Measurements from ENCODE around the gene SF3A1. TPM values are rescaled to one million over a fixed set of nuclear protein-coding genes. Genes with fewer than 3 reads are reported as not detected.

SF3A1 gene
- total and polyA plus RNA-seq, 2 of the 13 experiments (the other 11 are each of a cell fraction or from before 2014, with no cell fraction given), result 10.0 to 22.0 TPM

DNA sequence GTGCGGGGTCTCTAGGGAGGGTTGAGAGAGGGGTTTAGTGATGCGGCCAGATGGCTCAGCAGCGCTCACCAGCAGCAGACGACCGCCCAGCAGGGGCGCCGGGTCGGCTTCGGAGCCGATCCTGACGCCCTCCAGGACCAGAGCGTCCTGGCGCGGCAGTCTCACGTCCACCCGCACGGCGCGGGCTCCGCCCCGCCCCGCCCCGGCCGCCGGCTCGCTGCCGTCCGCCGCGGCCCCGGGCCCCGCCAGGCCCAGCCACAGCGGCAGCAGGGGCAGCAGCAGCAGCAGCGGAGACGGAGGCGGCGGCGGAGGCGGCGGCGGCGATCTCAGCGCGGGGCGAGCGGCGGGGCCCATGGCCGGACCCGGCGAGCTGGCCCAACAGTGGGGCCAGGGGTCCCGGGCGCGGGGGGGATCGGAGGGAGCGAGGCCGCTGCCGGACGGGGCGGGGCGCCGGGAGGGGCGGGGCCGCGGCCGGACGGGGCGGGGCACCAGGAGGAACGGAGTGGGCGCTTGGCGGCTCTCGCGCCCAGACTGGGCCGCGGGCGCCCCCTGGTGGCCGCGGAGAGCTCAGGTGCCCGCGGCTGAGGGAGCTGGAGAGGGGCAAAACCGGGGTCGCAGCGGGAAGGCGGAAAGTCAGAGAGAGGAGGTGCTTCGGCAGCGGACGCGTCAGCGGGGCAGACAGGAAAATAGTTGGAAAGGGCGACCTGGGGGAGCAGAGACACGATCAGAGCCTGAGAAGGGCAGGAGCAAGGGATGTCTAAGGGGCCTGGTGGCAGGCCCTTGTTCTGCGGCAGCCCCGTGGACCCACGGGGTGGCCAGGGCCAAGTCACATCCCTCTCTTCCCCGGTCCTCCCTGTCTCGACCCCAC is 30.5 kb upstream of the SF3A1 start, which contains the start of gene RNF215 (continued):
- TF ChIP-seq TMF1 (CRISPR knock-in tag; IDR thresholded peaks at IDR 0.05; ENCODE audit: low read depth) (no peak), ZNF501 (CRISPR knock-in tag; IDR thresholded peaks at IDR 0.05) (no peak), FOXK2 (IDR thresholded peaks at IDR 0.05) (no peak), IRX3 (CRISPR knock-in tag; IDR thresholded peaks at IDR 0.05; ENCODE audit: borderline replicate concordance, low read depth) (peak; percentile 52; the same call in 1 of the 2 replicates), CHD2 (IDR thresholded peaks at IDR 0.05; ENCODE audit: low read depth, low read length) (no peak), SIX1 (CRISPR knock-in tag; IDR thresholded peaks at IDR 0.05; ENCODE audit: borderline replicate concordance) (no peak), ZNF326 (CRISPR knock-in tag; IDR thresholded peaks at IDR 0.05; ENCODE audit: borderline replicate concordance) (no peak), HIVEP1 (CRISPR knock-in tag; IDR thresholded peaks at IDR 0.05) (no peak), ARID4A (CRISPR knock-in tag; IDR thresholded peaks at IDR 0.05; ENCODE audit: borderline replicate concordance) (no peak; the same call in 1 of the 2 replicates), KLF12 (CRISPR knock-in tag; IDR thresholded peaks at IDR 0.05; ENCODE audit: borderline replicate concordance) (no peak), GABPA (IDR thresholded peaks at IDR 0.05; ENCODE audit: low read depth, low read length) (no peak), GABPA (CRISPR knock-in tag; IDR thresholded peaks at IDR 0.05; ENCODE audit: low read depth) (no peak), SNAPC2 (CRISPR knock-in tag; IDR thresholded peaks at IDR 0.05) (no peak), ZBTB42 (CRISPR knock-in tag; IDR thresholded peaks at IDR 0.05) (no peak), ZNF652 (CRISPR knock-in tag; IDR thresholded peaks at IDR 0.05; ENCODE audit: borderline replicate concordance, low read depth) (no peak), TFDP1 (CRISPR knock-in tag; IDR thresholded peaks at IDR 0.05; ENCODE audit: borderline replicate concordance) (peak; percentile 31; the same call in 1 of the 2 replicates), HMG20A (CRISPR knock-in tag; IDR thresholded peaks at IDR 0.05; ENCODE audit: borderline replicate concordance) (no peak)
- TF ChIP-seq, protein P1, sequence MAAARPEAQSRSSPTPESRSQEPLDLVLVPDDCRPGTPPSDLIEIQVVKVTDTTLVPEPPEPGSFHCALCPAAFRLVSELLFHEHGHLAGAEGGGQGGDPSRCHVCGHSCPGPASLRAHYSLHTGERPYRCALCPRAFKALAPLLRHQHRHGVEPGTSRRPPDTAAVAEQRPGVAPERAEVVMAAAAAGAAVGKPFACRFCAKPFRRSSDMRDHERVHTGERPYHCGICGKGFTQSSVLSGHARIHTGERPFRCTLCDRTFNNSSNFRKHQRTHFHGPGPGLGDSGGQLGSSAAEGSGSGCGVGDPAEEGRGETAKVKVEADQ (CRISPR knock-in tag; IDR thresholded peaks at IDR 0.05; ENCODE audit: borderline replicate concordance), result no peak
- TF ChIP-seq, protein P2, sequence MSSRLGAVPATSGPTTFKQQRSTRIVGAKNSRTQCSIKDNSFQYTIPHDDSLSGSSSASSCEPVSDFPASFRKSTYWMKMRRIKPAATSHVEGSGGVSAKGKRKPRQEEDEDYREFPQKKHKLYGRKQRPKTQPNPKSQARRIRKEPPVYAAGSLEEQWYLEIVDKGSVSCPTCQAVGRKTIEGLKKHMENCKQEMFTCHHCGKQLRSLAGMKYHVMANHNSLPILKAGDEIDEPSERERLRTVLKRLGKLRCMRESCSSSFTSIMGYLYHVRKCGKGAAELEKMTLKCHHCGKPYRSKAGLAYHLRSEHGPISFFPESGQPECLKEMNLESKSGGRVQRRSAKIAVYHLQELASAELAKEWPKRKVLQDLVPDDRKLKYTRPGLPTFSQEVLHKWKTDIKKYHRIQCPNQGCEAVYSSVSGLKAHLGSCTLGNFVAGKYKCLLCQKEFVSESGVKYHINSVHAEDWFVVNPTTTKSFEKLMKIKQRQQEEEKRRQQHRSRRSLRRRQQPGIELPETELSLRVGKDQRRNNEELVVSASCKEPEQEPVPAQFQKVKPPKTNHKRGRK (CRISPR knock-in tag; IDR thresholded peaks at IDR 0.05), result no peak
- TF ChIP-seq, protein P3, sequence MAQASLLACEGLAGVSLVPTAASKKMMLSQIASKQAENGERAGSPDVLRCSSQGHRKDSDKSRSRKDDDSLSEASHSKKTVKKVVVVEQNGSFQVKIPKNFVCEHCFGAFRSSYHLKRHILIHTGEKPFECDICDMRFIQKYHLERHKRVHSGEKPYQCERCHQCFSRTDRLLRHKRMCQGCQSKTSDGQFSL (CRISPR knock-in tag; IDR thresholded peaks at IDR 0.05), result no peak
